KMS-11 (cell line): ENCODE measurements around the gene SDK2.

Source experiments
- H2AFZ ChIP-seq: fragments of 200-600 bp; sonication (generic); 2 replicates; pipeline ENCODE4 v1.6.1; 2016; ENCODE audit warnings: antibody characterized with exemption, mixed run types, low read depth
- H3K27ac ChIP-seq: fragments of 200-600 bp; sonication (generic); 2 replicates; pipeline ENCODE4 v1.6.1; 2016; ENCODE audit warnings: mild to moderate bottlenecking, mixed run types
- H3K27me3 ChIP-seq: fragments of 200-600 bp; sonication (generic); 2 replicates; pipeline ENCODE4 v1.6.1; 2017; ENCODE audit warnings: mild to moderate bottlenecking, low read depth, mixed run types, moderate library complexity; ENCODE audit not compliant: insufficient read depth
- H3K36me3 ChIP-seq: fragments of 200-600 bp; sonication (generic); 2 replicates; pipeline ENCODE4 v1.6.1; 2017; ENCODE audit warnings: mild to moderate bottlenecking, mixed run types; ENCODE audit not compliant: insufficient read depth
- H3K4me1 ChIP-seq: fragments of 200-600 bp; sonication (generic); 2 replicates; pipeline ENCODE4 v1.6.1; 2016; ENCODE audit warnings: mild to moderate bottlenecking, low read depth, mixed run types; ENCODE audit not compliant: poor library complexity, severe bottlenecking
- H3K4me2 ChIP-seq: fragments of 200-600 bp; sonication (generic); 2 replicates; pipeline ENCODE4 v1.7.0; 2016; ENCODE audit warnings: mild to moderate bottlenecking, mixed run types
- H3K4me3 ChIP-seq: fragments of 200-600 bp; sonication (generic); IDR thresholded peaks from 2 replicates; pipeline ENCODE4 v1.6.1; 2017; ENCODE audit warnings: low read depth, low read length, mixed read lengths; ENCODE audit not compliant: insufficient read depth
- H3K79me2 ChIP-seq: fragments of 200-600 bp; sonication (generic); 2 replicates; pipeline ENCODE4 v1.6.1; 2016; ENCODE audit warnings: low read depth, mixed run types; ENCODE audit not compliant: insufficient read depth
- H3K9ac ChIP-seq: fragments of 200-600 bp; sonication (generic); 2 replicates; pipeline ENCODE4 v1.6.1; 2016; ENCODE audit warnings: mild to moderate bottlenecking, mixed run types
- H4K20me1 ChIP-seq: fragments of 200-600 bp; sonication (generic); 2 replicates; pipeline ENCODE4 v1.6.1; 2016; ENCODE audit warnings: mild to moderate bottlenecking, mixed run types; ENCODE audit not compliant: insufficient read depth
- CTCF ChIP-seq: fragments of 200-600 bp; sonication (generic); conservative IDR thresholded peaks from 2 replicates; pipeline ENCODE4 v1.6.1; 2017; ENCODE audit warnings: low read depth, mild to moderate bottlenecking, antibody characterized with exemption, low read length, moderate library complexity, mixed read lengths

The SDK2 gene

GRCh38 chr17:73491648-73492047 lies 152.6 kb downstream of the SDK2 start:
- no peaks in the 10 kb centered on the region for H3K79me2 ChIP-seq
- H3K4me2 ChIP-seq = no peak overlapping the region
- no peaks in the 10 kb centered on the region for H3K36me3 ChIP-seq
- TF ChIP-seq CTCF = no peak
- H4K20me1 ChIP-seq = no peaks in the 10 kb centered on the region
- no peak overlapping the region for H3K9ac ChIP-seq
- peaks cover 84% of the 10 kb centered on the region for H3K27me3 ChIP-seq
- no peak overlapping the region for H2AFZ ChIP-seq
- H3K4me3 ChIP-seq = no peak overlapping the region
- no peak overlapping the region for H3K27ac ChIP-seq
- no peaks in the 10 kb centered on the region for H3K4me1 ChIP-seq

- Histone ChIP-seq H2AFZ (no peak overlapping the region), H3K9ac (no peak overlapping the region), H3K4me2 (no peak overlapping the region), H3K4me1 (no peaks in the 10 kb centered on the region), H3K4me3 (no peak overlapping the region), H3K36me3 (no peaks in the 10 kb centered on the region), H3K27ac (no peak overlapping the region), H3K79me2 (no peaks in the 10 kb centered on the region), H4K20me1 (no peaks in the 10 kb centered on the region), H3K27me3 (peaks cover 76% of the 10 kb centered on the region)
- no peak for TF ChIP-seq CTCF
These were observed 153.4 kb downstream of the SDK2 start for GRCh38 chr17:73490851-73491250.

GRCh38 chr17:73489991-73490390 lies 154.3 kb downstream of the SDK2 start:
- Histone ChIP-seq H3K4me1 (no peaks in the 10 kb centered on the region), H3K36me3 (no peaks in the 10 kb centered on the region), H4K20me1 (no peaks in the 10 kb centered on the region), H3K4me2 (no peak overlapping the region), H3K9ac (no peak overlapping the region), H3K27me3 (peaks cover 68% of the 10 kb centered on the region), H3K27ac (no peak overlapping the region), H2AFZ (no peak overlapping the region), H3K79me2 (no peaks in the 10 kb centered on the region), H3K4me3 (no peak overlapping the region)
- TF ChIP-seq CTCF = no peak

GRCh38 chr17:73489333-73489732 lies 154.9 kb downstream of the SDK2 start:
- Histone ChIP-seq H3K4me3 (no peak overlapping the region), H3K4me2 (no peak overlapping the region), H2AFZ (no peak overlapping the region), H3K9ac (no peak overlapping the region), H3K79me2 (no peaks in the 10 kb centered on the region), H4K20me1 (no peaks in the 10 kb centered on the region), H3K36me3 (no peaks in the 10 kb centered on the region), H3K27ac (no peak overlapping the region), H3K27me3 (peaks cover 63% of the 10 kb centered on the region), H3K4me1 (no peaks in the 10 kb centered on the region)
- no peak for TF ChIP-seq CTCF
